GM21390 (cell line): Measurements from ENCODE around the gene TRIL.

Source experiments
- ATAC-seq: cut with Tn5 transposase; IDR thresholded peaks from one replicate; pipeline ENCODE4 v1.9.1; 2021; ENCODE audit not compliant: unreplicated experiment

TRIL gene

DNA sequence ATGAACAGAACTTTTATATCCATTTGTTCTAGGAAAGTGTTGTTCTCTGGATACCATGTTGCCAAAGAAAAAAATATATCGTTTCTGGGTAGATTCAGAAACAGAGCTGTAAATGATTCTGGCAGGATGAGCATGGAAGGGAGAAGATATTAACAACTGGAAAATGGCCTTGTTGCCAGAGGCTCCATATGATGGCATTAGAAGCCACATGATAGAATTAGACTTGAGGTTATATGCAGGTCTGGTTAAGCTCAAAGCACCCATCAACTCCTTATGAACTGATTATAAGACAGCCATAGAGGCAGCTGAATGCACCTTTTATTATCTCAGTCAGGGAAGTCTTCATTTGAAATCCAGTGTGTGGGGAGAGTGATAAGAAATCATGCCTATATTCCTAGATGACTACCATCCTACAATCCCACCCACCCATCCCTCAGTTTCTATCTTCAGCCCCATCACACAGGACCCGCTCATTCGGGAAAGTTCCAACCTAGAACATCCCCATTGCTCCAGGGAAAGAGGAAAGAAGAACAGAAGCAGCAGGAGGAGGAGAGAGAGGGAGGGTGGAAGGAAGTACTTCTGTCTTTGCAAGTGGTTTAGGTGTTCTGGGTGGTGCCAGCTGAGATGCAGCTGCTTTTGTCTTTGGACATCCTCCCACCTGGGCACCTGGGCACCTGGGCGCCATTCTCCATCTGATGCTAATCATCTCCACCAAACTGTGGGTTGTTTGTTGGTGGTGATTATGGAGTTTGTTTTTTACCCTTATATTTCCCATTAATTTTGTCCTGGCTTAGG lies 25.5 kb upstream of the TRIL start:
- no peak for ATAC-seq

- ATAC-seq = no peak
Observed at GRCh38 chr7:28981161-28981465, 23.0 kb upstream of the TRIL start.

DNA sequence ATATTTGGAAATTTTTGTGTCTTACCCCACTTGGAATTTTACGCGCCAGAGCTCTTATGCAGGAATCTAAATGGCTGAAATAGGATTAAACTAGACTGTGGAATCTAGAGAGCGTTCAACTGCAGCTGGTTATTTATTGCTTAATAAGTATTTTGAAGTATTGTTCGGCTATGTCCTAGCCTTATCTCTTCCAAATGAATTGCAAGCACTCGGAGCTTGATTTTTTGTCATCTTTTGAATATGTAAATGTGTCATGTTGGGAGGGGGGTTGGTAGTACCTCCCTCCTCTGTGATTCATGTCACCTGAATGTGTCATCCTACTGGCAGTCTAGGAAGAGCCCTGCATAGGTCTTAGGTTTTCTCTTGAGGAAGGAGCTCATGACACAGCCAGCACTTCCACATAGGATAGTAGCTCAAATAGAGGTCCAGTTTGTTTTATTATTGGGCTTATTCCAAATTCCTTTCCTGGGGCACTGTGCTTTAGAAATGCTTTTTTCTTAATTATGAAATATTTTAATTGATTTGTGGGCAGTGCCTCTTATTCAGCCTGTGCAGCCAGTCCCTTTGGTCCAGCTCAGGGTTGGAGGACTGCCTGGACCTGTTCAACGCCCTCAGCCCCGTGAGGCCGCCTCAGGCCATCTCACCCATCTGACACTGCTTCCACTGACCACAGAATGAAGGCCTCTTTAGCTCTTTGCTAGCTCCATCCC lies 22.5 kb upstream of the TRIL start:
- ATAC-seq = no peak

DNA sequence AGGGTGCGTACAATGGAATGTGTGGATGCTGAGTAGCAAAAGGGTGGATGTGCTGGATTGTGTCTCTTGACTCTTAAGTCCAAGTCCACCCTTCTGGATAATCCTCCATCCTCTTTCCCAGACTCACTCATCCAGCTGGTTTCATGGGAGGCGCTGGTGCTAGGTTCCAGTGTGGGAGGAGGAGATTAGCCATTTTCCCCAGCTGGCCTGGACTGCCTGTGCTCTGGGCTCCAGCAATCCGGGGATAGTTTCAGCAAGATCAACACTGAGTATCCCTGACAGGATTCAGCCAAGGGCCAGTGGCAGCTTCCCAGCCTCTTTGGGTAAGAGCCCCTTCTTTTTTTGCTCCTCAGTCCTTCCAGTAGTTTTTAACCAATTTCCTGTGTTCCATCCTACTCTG lies 21.6 kb upstream of the TRIL start:
- ATAC-seq = no peak

DNA sequence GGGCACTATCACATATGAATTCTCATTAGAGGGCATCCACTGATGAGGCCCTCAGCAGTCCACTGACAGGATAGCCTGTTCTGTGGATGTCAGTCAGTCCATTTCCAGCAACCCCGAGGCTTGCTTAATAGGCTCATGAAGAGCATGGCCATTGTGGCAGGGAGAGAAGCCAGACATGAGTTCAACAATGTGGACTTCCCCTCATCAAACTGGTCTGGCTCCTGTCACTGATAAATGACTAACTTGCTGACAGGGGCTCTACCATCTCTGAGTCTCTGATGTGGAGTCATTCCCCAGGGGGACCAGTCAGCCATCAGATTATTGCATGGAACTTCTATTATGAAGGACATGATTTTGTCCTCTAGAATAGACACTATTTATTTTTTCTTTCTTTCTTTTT lies 19.8 kb upstream of the TRIL start:
- ATAC-seq = no peak

- ATAC-seq = no peak
Observed at GRCh38 chr7:28976022-28976421, 17.9 kb upstream of the TRIL start.

GRCh38 chr7:28973591-28973990 lies 15.5 kb upstream of the TRIL start:
- ATAC-seq = no peak

GRCh38 chr7:28964056-28964455 lies 5.9 kb upstream of the TRIL start:
- no peak for ATAC-seq

DNA sequence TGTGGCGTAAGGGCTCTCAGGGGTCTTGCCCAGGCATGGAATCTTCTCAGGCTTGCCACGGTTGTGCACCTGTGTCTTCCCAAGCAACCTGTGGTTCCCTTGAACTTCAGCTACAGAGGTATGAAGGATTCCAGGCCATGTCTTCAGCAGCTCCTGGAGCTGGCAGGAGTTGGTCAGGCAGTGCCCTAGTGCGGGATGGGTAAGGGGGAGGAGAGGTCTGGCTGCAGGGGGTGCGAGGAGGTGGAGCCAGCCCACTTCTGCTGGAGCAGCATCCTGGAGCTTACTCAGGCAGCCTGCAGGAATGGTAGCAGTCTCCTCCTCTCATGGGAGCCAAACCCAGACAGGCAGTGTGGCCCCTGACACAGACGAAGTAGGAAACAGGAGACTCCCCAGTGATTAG lies 3.8 kb upstream of the TRIL start:
- ATAC-seq = no peak

GRCh38 chr7:28960071-28960840 lies 2.1 kb upstream of the TRIL start:
- ATAC-seq = no peak

DNA sequence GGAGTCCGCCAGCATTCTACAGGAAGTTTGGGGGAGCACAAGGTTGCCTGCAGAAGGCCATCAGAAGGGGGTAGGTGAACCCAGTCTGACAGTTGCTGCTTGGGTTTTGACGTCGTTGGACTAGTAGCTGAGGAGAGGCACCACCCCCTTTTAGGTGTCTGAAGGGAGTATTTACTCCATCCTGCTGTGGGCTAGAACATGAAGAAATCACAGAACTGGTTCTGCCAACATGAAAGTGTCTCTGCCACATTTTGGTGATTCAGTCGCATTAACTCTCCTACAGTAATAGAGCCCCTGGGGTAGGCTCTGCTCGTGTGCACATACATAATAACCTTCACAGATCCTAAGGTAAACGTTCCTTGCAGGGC lies 834 bp upstream of the TRIL start:
- no peak for ATAC-seq

DNA sequence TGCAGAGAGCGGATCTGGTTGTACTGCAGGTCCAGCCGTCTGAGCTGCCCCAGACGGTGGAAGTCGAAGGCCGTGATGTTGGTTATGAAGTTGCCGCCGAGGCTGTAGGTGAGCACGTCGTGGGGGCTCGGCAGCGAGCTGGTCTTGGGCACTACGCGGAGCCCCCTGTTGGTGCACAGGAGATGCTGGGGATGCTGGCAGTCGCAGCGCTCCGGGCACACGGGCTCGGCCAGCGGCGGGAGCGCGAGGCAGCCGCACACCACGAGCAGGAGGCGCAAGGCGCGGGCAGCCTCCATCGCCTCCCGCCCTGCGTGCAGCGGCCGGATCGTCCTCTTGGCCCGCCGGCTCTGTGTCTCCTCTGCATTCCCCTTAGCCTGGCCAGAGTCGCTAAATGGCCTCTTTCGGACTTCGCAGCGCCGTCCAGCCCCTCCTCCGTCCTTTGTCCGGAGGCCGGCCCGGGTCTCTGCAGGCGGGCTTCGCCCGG lies 337 bp downstream of the TRIL start:
- ATAC-seq = no peak

- ATAC-seq = no peak
Observed at GRCh38 chr7:28957064-28957750, 923 bp downstream of the TRIL start.

DNA sequence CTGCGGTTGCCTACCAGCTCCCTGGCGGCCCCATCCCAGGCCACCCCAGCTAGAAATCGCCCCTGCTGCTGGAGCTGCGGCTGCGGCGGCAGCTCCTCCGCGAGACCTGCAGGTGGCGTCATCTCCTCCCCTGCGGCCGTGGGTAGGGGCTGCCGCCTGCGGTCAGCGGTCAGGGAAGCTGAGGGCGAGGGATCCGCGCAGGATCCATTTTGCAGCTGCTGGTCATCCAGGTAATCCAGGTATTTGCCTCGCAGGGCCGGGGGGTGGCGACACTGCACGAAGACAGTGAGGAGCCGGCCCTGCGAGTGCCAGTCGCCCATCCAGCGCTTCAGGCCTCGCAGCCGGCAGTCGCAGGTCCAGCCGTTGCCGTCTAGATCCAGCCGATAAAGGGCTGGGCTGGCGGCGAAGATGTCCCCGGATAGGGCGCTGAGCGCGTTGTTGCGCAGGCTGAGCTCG lies 1.5 kb downstream of the TRIL start:
- ATAC-seq = no peak

DNA sequence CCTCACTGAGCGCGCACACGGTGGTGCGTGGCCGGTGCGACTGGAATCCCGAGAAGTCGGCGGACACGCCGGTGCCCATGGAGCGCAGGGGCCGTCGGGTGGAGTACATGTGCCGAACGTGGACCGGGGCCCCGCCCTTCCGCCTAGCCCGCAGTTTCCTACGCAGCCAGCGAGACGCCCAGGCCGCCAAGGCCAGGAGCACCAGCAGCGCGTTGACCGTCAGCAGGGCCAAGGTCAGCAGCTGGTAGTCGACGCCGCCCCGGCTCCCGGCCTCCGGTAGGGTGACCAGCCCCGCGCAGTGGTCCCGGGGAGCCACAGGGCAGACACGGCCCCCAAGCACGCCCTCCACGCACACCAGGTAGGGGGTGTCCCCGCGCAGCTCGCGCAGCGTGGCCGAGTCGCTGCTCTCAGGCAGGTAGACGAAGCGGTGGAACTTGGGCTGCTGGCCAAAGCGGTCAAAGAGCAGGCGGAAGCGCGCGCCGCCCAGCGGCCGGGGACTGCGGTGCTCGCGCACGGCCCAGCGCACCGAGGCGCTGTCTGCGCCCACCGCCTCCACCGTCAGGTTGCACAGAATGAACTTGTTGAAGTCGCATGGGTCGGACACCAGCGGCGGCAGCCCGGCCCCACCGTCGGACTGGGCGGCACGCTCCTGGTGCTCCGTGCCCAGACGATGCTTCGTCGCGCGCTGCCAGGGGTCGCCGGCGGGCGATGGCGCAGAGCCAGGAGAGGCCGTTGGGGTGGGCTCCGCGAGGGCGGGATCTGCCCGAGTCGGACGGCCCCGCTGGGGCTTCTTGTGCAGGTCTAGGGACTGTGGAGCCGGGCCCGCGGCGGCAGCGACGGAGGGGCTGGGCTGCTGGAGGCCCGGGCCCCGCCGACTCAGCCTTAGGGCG lies 2.2 kb downstream of the TRIL start:
- ATAC-seq = no peak

GRCh38 chr7:28955356-28955717 lies 2.8 kb downstream of the TRIL start:
- no peak for ATAC-seq

- ATAC-seq = no peak
Observed at GRCh38 chr7:28954946-28955345, 3.2 kb downstream of the TRIL start.

DNA sequence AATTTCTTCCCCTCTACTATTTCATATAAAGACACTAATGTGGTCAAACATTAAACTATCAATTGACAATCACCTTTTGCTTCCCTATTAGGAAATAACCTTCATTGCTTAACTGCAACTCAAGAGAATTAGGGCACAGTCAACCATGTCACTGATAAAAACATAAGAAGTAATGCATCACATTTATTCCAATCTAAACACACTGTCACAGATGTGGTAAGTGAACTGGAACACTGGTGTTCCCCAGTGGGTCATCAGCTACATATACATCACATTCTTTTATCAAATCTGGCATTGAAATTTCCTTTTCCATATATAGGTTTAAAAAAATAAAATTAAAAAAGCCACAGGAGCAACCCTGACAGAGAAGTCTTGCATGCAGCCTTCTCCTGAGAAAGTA lies 3.7 kb downstream of the TRIL start:
- ATAC-seq = no peak

- ATAC-seq = no peak
Observed at GRCh38 chr7:28953633-28954032, 4.5 kb downstream of the TRIL start.

DNA sequence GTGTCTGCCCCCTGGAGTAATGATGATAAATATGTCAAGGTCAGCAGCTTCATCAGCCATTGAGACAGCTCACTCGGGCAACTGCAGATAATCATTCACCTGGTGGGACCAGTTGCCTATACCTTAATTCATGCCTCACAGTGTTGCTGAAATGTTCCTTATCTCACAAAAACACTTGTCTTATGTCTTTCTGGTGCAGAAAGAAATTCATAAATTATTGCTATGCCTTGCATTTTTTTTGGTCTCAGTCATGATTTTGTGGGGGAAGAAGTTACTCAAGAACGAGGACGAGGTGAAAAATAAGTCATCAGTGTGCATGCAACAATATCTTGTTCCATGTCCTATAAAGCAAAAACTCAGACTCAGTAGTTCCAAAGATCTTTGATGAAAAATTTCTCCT lies 16.0 kb downstream of the TRIL start:
- no peak for ATAC-seq
